ENCODE data around the gene NDUFV3.
A peak's percentile ranks its signal among the peaks of the same experiment; 100 is the strongest.
"Not testable (repeated sequence)": the region's sequence is repeated elsewhere in the genome, so short reads cannot be mapped to it uniquely, and the experiment has no call there.

Gene NDUFV3

DNA sequence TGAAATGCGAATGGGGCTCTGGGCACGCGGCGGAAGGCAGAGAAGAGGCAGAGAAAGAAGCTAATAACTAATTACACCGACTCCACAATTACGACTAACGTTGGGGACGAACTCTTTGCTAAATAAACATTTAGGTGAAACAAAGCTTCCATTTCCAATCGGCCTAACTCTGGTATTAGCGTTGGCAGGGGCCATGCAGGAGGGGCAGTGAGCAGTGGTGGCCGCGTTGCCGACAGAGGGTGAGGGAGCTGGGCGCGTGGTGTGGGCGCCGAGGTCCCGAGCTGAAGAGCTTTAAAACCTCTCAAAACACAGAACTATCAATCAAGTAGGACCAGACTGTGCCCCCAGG is 553 bp upstream of the NDUFV3 start:
- peak; percentile 7 for ATAC-seq
- DNase-seq, result no peak

DNA sequence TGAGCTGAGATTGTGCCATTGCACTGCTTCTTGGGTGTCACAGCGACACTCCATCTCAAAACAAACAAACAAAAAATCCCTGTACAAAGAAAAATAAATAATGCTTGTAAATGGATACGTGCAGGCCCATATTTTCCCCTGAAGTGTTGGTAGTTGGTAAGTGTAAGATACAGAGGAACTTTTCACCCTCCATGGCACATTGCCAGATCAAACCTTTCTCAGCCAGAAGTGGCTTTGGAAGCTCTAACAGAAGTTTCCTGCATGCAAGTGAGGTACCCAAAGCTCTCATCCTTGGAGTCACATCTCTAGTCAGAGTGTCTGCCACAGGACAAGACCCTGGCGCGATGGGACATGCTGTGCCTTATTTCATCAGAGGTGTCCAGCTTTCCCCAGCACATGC is 7.3 kb downstream of the NDUFV3 start:
- DNase-seq (no peak), ATAC-seq (no peak)

DNA sequence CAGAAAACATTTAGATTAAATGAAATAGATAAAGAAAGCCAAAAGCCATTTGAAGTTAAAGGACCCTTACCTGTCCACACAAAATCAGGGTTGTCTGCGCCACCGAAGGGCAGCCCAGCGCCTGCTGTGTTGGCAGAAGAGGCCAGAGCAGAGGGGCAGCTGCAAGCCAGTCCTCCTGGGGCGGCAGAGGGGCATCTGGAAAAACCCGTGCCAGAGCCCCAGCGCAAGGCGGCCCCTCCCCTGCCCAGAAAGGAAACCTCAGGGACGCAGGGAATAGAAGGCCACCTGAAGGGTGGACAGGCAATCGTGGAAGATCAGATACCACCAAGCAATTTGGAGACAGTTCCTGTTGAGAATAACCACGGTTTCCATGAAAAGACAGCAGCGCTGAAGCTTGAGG is 10.7 kb downstream of the NDUFV3 start:
- DNase-seq (no peak), ATAC-seq (no peak)

DNA sequence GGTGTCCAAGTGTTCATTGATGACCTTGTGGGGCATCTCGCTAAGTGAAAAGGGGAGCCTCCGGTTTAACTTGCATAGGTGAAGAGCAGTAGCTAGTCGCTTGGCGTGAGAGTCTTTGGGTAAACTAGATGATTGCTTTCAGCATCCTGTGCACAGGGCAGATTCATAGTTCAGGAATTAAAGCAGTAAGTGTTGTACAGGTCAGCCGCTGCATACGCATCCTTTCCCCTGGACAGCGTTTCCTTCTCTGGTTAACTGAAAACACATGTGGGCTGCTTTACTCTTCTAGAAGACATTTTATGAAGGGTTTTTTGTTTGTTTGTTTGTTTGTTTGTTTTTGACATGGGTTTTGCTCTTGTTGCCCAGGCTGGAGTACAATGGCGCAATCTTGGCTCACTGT is 12.1 kb downstream of the NDUFV3 start:
- DNase-seq (no peak), ATAC-seq (no peak)

DNA sequence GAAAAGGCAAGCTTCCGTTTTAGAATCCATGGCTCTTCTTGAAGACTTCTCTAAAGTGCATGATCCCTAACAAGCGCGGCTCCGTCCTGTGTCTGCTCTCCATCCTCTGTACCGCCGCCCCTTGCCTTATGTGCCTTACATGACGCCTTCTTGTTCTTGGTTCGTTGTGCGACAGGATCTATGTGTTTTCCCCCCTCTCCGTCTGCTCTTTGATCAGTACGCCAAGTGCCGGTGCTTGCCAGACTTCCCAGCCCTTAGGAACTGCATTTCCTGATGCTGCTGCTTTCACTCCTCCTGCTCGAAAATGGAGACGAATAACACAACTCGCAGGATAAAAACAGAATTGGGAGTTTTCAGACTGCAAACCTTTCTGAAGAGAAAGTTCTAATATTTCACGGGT is 13.1 kb downstream of the NDUFV3 start:
- no peak for DNase-seq

DNA sequence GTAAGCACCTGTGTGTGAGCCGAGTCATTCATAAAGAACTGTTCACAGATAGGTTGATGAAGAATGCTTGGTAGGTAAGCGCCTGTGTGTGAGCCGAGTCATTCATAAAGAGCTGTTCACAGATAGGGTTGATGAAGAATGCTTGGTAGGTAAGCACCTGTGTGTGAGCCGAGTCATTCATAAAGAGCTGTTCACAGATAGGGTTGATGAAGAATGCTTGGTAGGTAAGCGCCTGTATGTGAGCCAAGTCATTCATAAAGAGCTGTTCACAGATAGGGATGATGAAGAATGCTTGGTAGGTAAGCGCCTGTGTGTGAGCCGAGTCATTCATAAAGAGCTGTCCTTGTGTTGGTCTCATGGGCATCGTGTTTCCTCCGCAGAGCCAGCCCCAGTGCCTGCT is 15.4 kb downstream of the NDUFV3 start:
- not testable (repeated sequence) for ATAC-seq, DNase-seq

More for the DNA sequence above, 13.1 kb downstream of the NDUFV3 start:
- ATAC-seq, result no peak

DNA sequence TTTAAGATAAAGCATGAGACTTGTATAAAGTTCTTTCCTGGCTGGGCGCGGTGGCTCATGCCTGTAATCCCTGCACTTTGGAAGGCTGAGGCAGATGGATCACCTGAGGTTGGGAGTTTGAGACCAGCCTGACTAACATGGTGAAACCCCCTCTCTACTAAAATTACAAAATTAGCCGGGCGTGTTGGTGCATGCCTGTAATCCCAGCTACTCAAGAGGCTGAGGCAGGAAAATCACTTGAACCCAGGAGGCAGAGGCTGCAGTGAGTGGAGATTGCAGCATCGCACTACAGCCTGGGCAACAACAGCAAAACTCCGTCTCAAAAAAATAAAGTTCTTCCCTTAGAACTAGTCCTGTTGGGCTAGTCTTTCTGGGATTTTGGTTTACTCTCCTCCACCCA is 18.8 kb downstream of the NDUFV3 start:
- ATAC-seq, DNase-seq: not testable (repeated sequence)

DNA sequence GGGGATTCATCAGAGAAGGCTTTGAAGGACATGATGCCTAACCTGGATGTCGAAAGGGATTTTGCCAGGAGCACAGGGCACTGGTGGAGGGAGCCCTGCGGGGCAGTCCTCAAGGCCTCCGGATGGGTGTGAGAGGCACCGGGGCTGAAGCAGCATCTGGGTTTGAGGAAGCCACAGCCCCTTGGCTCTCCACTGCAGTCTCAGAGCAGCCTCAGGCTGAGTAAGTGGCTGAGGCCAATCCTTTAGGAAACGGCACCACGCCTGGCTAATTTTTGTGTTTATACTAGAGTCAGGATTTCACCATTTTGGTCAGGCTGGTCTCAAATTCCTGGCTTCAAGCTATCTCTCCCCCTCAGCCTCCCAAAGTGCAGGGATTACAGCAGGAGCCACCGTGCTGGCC is 20.4 kb downstream of the NDUFV3 start:
- ATAC-seq, result no peak
- DNase-seq, result no peak

DNA sequence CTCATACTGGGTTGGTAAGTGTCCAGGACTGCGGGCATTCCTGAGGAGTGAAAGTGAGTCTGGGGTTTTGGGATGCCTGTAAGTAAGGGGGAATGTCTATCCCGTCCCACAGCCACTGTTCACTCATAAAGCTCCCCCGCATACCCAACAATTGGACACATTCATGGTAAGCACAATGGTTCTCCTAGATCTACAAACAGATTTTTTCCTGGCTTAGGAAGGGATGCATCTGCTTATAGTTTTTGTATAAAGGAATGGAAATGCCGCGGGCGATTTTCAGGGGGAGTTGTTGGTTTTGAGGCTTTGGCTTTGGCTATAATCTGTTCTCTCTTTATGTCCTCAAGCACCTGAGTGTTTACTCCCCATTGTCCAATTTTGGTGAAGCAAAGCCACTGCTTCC is 25.2 kb downstream of the NDUFV3 start:
- DNase-seq (no peak), ATAC-seq (no peak)

DNA sequence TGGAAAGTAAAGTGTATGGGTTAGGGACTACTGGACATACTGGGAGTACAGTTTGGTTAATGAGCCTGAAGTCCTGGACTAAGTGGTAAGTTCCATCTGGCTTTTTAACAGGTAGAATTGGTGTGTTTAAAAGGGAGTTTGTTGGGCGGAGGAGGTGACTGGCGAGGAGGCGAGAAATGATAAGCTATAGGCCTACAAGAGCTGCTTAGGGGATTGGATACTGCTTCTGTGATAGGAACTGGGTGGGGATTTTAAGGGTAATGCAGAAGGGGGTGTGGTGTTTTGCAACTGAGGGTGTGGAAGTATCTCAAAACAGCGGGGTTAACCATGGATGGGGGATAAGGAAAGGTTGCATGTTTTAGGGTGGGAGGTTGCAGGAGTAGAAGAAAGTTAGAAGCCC is 28.8 kb downstream of the NDUFV3 start:
- DNase-seq (no peak), ATAC-seq (no peak)

DNA sequence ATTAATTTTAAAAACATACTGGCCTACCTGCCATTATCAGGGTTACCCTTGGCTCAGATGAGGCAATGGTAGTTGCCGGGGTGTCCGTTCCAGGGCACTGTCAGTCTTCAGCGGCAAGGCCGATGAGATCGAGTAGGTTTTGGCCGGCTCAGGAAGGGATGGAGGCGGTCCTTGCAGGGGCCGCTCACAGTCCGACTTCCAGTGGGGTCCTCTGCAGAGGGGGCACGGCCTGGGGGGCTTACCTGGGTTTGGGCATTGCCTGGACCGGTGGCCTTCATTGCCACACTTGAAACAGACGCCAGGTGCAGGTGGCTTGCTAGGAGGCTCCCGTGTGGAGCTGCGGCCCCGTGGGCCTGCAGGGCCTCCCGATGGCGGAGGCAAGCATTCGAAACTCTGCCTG is 29.8 kb downstream of the NDUFV3 start:
- no peak for DNase-seq
- ATAC-seq, result no peak

DNA sequence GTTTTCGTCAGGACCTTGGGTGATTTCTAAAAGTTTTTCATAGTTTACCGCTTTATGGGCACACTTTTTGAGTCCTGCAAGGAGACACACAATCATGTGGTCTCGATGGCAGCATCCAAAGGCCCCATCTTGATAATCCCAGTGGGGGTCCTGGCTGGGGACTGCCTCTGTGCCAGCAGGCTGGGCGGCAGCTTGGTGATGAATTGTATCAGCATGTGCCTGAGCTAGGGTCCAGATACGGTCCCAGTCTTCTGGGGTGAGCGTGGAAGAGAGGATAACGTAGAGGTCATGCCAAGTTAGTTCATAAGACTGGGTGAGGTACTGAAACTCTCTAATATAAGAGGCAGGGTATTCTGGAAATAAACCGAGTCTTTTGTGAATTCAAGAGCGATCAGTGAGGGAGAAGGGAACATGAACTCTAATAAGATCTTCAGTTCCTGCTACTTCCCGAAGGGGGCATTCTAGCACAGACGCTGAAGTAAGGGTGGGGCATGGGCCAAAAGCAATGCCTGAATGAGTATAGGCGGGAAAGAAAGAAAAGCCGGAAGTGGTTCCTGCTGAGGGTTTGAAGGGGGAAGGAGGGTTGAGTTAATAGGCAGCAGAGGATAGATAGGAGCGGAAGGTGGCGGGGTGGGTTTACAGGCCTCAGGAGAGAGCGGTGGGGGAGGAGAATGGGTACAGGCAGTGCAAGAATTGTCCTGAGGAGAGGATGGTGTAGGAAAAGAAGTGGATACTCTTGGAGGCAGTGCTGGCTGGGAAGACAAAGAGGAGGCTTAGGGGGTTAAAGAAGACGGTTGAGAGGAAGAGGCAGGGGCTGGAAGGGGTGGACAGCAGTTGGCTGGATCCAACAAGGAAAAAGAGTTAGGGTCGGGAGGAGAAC is 30.7 kb downstream of the NDUFV3 start:
- ATAC-seq (peak; percentile 99), DNase-seq (peak; percentile 79)

DNA sequence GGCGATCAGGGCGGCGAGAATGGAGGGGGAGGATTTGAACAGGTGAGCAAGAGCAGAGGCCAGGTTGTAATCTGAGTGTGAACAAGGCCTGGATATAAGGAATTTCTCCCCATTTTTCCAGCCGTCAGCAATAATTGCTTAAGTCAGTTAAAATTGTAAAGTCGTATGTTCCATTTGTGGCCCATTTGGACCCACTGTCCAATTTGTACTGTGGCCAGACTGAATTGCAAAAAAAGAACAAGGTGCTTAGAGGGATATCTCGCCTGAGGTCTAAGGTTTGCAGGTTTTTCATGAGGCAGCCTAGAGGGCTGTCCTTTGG is 31.3 kb downstream of the NDUFV3 start:
- no peak for DNase-seq
- no peak for ATAC-seq

DNA sequence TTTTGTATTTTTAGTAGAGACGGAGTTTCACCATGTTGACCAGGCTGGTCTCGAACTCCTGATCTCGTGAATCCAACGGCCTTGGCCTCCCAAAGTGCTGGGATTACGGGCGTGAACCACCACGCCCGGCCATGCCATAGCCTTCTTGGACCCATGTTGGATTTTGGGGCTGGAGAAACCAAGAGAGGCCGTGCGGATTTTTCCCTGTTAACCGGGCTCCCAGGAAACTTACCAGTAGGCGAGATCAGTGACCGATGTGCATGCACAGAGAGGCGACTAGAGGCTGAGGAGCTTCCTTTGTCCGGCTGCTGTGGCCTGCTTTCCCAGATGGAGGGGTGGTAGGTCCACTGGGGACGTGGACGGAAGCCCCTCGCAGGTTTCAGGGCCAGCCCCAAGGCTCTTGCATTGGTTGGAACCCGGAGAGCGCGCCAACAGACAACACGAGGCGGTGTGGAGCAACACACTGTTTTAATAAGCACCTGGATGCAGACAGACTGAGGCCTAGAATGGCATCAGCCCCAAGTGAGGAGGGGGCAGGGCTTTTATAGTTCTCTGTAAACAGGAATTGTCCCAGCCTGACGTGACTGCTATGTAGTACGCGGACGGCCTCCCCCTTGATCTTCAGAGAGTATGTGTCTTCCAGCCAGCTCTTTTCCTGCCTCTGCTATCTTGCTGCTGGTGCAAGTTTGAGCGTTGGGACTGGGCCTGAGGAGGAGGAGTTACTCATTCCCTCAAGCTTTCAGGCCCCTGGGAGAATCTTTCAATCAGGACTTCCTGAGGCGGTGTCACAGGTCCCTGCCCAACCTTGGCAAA is 32.2 kb downstream of the NDUFV3 start, which contains the start of gene ERVH48-1:
ERVH48-1 (minus strand) TSS at position 517 of the 813 bp plus-strand sequence. CDS start 6,624 bp downstream, outside the sequence.
- ATAC-seq (no peak), DNase-seq (no peak)

DNA sequence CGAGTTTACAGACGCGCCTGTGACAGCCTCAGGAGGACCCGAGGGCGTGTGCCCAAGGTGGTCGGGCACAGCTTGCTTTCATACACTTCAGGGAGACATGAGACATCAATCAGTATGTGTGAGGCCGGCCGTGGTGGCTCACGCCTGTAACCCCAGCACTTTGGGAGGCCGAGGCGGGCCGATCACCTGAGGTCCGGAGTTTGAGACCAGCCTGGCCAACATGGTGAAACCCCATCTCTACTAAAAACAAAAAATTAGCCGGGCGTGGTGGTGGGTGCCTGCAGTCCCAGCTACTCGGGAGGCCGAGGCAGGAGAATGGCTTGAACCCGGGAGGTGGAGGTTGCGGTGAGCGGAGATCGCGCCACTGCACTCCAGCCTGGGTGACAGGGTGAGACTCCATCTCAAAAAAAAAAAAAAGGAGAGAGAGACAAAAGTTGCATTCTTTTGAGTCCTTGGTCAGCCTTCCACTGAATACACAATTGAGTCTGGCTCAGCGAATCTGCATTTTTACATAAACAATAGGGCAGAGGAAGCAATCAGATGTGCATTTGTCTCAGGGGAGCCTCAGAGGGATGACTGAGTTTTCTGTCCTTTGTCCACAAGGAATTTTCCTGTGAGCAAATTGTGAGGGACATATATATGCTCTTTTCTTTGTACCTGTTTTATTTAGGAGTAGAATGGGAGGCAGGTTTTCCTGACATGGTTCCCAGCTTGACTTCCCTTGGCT is 34.5 kb downstream of the NDUFV3 start:
- not testable (repeated sequence) for DNase-seq, ATAC-seq

DNA sequence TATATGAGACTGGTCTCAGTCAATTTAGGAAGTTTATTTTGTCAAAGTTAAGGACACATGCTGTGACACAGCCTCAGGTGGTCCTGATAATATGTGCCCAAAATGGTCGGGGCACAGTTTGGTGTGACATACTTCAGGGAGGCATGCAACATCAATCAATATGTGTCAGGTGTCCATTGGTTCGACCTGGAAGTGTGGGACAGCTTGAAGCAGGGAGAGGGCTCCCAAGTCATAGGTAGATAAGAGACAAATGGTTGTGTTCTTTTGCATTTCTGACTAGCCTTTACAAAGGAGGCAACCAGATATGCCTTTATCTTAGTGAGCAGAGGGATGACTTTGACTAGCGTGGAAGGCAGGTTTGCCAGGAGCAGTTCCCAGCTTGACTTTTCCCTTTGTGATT is 36.9 kb downstream of the NDUFV3 start:
- DNase-seq, result no peak
- no peak for ATAC-seq

DNA sequence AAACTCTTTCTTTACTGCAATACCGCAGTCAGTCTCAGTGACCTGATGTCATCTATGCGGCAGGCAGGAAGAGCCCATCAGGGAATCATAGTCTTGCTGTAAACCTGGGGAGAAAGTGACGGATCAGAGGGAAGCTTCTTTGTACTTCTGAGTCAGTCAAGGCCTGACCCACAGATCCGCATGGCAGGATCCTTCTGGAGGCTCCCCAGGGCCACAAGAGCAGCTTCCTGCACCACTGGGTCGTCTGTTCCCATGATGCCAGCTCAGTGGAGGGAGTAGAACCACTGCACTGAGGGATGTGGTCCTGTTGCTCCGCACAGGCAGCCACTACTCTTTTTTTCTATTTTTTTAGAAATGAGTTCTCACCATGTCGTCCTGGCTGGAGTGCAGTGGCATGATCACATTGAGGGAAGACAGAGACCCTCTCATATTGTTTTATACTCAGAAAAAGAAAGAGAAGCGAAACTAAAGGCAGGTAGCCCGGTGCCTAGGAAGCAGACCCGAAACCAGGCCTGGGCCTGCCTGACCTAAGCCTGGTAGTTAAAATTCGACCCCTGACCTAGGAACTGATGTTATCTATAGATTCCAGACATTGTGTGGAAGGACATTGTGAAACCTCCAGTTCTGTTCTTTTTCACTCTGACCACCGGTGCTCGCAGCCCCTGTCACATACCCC is 38.6 kb downstream of the NDUFV3 start:
- no peak for ATAC-seq
- DNase-seq, result no peak

DNA sequence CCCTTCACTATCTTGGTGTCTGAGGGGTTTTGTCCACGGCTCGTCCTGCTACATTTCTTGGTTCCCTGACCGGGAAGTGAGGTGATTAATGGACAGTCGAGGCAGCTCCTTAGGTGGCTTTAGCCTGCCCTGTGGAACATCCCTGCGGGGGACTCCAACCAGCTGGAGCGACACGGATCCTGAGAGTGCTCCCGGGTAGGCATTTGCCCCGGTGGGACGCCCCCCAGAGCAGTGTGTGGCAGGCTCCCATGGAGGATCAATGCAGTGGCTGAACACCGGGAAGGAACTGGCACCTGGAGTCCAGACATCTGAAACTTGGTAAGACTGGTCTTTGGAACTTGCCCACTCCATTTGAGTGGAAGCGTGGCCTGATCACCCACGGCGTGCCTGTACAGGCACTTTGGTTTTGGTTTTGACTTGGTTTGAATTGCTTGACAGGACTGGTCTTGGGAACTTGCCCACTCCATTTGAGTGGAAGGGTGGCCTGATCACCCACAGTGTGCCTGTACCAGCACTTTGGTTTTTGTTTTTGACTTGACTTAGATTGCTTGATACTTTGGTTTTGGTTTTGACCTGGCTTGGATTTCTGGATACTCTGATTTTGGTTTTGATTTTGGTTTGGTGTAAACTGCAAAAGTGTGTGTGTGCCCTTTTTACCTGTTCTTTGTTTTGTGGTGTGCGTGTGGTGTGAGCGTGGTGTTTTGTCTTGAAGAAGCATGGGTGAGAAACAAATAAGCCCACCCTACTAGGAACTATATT is 39.4 kb downstream of the NDUFV3 start:
- not testable (repeated sequence) for DNase-seq, ATAC-seq

DNA sequence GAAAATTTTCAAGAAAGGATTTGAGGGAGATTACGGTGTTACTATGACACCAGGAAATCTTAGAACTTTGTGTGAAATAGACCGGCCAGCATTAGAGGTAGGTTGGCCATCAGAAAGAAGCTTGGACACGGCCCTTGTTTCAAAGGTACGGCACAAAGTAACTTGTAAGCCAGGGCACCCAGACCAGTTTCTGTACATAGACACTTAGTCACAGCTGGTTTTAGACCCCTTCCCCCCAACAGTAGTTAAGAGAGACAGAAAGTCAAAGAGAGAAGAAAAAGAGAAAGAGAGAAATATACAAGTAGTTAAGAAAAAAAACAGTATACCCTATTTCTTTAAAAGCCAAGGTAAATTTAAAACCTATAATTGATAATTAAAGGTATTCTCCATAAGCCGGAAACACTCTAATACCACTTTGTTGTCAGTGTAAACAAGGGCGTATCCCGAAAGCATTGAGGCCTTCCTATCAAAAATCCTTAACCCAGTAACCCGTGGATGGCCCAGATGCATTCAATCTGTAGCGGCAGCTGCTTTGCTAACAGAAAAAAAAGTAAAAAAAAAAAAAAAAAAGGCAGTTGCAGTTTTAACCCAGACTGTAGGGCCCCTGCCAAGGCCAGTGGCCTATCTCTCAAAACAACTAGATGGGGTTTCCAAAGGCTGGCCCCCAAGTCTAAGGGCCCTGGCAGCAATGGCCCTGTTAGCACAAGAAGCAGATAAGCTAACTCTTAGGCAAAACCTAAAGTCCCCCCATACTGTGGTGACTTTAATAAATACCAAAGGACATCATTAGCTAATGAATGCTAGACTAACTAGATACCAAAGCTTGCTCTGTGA is 40.2 kb downstream of the NDUFV3 start:
- not testable (repeated sequence) for ATAC-seq, DNase-seq

DNA sequence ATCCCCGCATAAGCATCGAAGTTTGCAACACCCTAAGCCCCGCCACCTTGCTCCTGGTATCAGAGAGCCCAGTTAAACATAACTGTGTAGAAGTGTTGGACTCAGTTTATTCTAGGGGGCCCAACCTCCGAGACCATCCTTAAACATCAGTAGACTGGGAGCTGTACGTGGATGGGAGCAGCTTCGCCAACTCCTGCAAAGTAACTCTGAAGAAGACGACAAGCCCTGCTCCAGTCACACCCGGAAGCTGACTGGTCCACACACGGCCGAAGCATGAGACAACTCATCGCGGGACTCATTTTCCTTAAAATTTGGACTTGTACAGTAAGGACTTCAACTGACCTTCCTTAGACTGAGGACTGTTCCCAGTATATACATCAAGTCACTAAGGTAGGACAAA is 40.9 kb downstream of the NDUFV3 start:
- DNase-seq, ATAC-seq: not testable (repeated sequence)

All from stimulated activated naive CD8-positive, alpha-beta T cell treated with anti-CD3 and anti-CD28 coated beads, Interleukin-15, Interleukin-2, amounts not matched to agents 100 U/mL and 50 U/mL, for 24 hours (primary cell).